ENCODE data around the gene HABP2.

Gene HABP2

DNA sequence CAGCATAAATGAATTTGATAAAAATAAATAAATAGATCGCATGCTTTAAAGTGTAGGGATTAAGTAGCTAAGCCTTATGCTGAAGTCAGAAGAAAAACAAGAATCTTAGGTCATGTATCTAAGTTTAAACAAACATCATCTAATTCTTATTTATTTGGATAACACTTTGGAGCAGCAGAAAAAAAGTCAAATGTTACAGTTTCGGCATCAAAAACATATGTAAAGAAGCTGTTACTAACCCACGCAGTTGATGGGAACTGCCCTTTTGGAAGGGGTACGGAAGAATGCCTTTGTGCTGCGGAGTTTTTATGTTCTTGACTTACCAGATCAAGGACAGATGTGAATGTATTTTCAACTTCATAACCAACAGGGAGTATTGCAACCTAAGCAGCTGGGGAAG is 37.3 kb upstream of the HABP2 start:
- in situ Hi-C loops (cut with HindIII; ENCODE audit: low pct_ligation_motif_present, low sequenced_read_pairs), result no loop called here
- H3K36me3 ChIP-seq (replicated peaks), result no peaks in the 10 kb centered on the region
- H3K27me3 ChIP-seq (replicated peaks), result no peaks in the 10 kb centered on the region
- no peak overlapping the region for H3K27ac ChIP-seq
- H3K4me3 ChIP-seq (ENCODE audit: low read depth, low read length), result no peak overlapping the region
- no peak for DNase-seq
- TF ChIP-seq, protein P1, sequence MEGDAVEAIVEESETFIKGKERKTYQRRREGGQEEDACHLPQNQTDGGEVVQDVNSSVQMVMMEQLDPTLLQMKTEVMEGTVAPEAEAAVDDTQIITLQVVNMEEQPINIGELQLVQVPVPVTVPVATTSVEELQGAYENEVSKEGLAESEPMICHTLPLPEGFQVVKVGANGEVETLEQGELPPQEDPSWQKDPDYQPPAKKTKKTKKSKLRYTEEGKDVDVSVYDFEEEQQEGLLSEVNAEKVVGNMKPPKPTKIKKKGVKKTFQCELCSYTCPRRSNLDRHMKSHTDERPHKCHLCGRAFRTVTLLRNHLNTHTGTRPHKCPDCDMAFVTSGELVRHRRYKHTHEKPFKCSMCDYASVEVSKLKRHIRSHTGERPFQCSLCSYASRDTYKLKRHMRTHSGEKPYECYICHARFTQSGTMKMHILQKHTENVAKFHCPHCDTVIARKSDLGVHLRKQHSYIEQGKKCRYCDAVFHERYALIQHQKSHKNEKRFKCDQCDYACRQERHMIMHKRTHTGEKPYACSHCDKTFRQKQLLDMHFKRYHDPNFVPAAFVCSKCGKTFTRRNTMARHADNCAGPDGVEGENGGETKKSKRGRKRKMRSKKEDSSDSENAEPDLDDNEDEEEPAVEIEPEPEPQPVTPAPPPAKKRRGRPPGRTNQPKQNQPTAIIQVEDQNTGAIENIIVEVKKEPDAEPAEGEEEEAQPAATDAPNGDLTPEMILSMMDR (IDR thresholded peaks at IDR 0.05; ENCODE audit: low read depth, low read length, missing control alignments), result no peak

DNA sequence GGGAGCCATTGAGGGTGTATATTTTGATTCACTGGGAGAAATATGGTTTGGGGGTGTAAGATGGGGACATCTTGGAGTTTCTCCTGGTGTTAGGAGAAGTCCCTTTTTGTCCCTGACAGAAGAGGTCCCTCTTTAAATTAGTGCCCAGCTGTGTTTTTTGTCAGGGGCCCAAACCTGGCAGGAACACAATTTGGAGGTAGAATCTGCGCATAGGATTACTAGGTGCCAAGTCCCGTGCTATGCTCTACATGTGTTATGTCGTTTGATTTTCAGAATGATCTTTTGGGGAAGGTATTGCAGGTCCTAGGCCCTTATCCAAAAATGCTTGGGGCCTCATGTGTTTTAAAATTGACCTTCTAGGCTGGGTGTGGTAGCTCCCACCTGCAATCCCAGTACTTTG is 36.8 kb upstream of the HABP2 start:
- no peak overlapping the region for H3K27ac ChIP-seq
- no peak overlapping the region for H3K4me3 ChIP-seq (ENCODE audit: low read depth, low read length)
- TF ChIP-seq, protein P1 (IDR thresholded peaks at IDR 0.05; ENCODE audit: low read depth, low read length, missing control alignments), result no peak
- in situ Hi-C loops (cut with HindIII; ENCODE audit: low pct_ligation_motif_present, low sequenced_read_pairs), result no loop called here
- H3K27me3 ChIP-seq (replicated peaks), result no peaks in the 10 kb centered on the region
- DNase-seq, result no peak
- H3K36me3 ChIP-seq (replicated peaks), result no peaks in the 10 kb centered on the region

DNA sequence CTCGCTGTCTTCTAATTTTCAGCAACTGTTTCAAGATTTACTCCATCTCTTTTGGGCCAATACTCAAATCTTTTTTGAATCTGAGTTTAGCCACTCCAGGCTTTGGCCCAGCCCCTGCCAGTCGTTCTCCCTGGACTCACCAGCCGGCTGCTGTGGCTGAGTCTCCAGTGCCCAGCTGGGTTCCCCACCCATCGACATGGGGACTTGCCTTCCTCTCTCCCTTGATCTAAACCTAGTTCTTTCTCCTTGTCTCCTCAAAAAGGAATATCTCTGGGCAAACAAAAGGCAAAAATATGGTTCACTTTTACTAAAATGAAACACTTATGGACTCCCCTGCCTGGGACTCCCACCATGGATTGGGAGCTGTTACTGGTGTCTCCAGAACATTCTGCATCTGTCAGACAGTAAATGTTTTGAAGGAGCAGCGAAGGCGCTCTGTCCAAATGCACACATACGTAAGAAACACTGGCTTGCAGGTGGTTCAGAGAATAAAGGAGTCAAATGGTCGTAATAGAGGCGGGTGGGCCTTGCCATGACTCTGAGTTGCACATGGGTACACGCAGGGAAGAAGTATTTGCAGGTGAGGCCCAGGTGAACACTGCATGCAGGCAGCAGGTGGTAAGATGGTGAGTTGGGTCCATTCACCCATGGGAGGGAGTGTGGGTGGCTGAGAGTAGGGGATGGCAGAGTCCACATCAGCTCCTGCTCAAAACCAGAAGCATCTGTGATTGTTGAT is 35.5 kb upstream of the HABP2 start:
- Histone ChIP-seq H3K27me3 (replicated peaks) (no peaks in the 10 kb centered on the region), H3K4me3 (ENCODE audit: low read depth, low read length) (no peak overlapping the region), H3K27ac (no peak overlapping the region), H3K36me3 (replicated peaks) (no peaks in the 10 kb centered on the region)
- no peak for DNase-seq
- in situ Hi-C loops (cut with HindIII; ENCODE audit: low pct_ligation_motif_present, low sequenced_read_pairs), result no loop called here
- TF ChIP-seq, protein P1 (IDR thresholded peaks at IDR 0.05; ENCODE audit: low read depth, low read length, missing control alignments), result no peak

DNA sequence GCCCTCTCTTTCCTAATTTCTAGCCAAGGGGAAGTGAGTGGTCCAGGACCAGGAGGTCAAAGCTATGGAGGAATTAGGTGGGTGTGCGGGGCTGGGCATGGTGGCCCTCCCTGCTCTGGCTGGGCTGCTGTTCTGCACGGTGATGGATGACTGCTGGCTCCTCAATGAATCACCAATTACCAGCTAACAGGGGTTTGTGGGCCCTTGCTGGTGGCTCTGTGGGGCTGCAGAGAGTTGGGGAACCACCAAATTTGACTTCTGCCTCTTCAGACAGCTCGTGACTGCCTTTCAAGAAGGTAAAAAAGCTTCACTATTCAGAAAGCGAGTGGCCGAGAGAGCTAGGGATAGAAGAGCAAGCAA is 35.0 kb upstream of the HABP2 start:
- Histone ChIP-seq H3K36me3 (replicated peaks) (no peaks in the 10 kb centered on the region), H3K27ac (no peak overlapping the region), H3K4me3 (ENCODE audit: low read depth, low read length) (no peak overlapping the region), H3K27me3 (replicated peaks) (no peaks in the 10 kb centered on the region)
- TF ChIP-seq, protein P1 (IDR thresholded peaks at IDR 0.05; ENCODE audit: low read depth, low read length, missing control alignments), result no peak
- in situ Hi-C loops (cut with HindIII; ENCODE audit: low pct_ligation_motif_present, low sequenced_read_pairs), result no loop called here
- no peak for DNase-seq

DNA sequence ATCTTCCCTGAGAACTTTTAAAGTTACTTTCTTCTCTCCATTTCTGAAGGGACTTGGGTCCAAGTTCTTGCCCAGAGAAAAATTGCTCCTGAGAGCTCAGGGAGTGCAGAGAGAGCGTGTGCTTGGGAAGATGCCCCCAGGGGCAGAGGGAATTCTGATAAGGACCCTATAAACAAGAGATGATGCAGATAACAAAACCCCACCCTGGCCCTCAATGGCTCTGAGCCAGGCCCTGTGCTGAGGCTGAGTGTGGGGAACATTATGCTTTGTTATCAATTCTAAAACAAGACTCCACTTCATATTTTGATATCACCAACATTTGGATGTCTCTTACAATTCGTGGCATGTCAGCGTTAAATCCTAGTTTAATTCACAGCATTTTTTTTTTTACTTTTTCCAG is 34.4 kb upstream of the HABP2 start:
- Histone ChIP-seq H3K36me3 (replicated peaks) (no peaks in the 10 kb centered on the region), H3K27ac (no peak overlapping the region), H3K27me3 (replicated peaks) (no peaks in the 10 kb centered on the region), H3K4me3 (ENCODE audit: low read depth, low read length) (no peak overlapping the region)
- in situ Hi-C loops (cut with HindIII; ENCODE audit: low pct_ligation_motif_present, low sequenced_read_pairs), result no loop called here
- TF ChIP-seq, protein P1 (IDR thresholded peaks at IDR 0.05; ENCODE audit: low read depth, low read length, missing control alignments), result no peak
- DNase-seq, result no peak

Measured in brain microvascular endothelial cell (primary cell).